NCI-H748 (cell line): ENCODE data around the gene WNK2.
"Not testable (repeated sequence)": the region's sequence is repeated elsewhere in the genome, so short reads cannot be mapped to it uniquely, and the experiment has no call there.

ENCODE experiments used
- DNase-seq: peaks from one replicate; lab custom pipeline; 2025; ENCODE audit not compliant: unreplicated experiment; lab: John Stamatoyannopoulos, UW

The WNK2 gene

GRCh38 chr9:93304574-93305496 is 120.9 kb downstream of the WNK2 start:
- DNase-seq = peak; percentile 42

DNA sequence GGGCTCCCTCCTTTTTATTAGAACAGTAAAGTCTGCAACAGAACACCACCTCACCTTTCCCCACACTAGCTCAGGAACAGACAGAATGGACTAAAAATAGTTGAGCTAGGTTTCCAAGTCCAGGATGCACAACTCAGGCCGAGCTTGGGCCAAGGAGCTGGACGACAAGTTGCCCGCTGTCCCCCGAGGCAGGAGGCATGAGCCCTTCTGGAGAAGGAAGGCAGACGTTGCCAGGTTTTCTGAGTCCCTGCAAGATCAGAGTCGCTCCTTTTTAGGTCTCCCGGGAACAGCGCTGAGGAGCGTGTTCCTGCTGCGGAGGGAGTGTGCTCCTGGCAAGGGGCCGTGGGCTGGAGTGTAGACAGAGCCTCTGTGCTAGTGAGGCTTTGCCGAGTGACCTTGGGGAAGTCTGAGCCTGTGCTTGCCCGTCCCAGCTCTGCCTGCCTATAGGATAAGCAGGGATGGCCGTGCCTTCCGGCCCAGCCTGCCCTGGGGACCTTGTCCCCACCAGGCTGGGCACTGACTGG is 121.6 kb downstream of the WNK2 start:
- DNase-seq = no peak

DNA sequence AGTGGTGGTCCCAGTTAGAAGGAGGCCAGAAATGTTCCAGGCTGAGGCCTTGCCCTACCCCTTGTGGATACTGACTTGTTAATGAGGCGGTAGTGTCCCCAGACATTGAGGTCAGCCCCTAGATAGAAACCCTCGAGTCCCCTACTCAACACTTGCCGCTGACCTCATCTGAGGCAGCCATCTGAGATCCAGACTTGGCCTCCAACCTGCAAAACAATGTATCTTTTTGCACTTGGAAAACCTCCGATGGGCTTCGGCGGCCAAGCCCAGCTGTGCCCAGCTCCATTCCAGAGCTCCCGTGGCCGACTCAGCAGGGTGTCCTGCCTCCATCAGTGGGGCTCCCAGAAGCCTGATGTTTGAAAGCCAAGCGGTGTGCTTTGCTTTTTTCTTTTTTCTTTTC is 122.1 kb downstream of the WNK2 start:
- no peak for DNase-seq

GRCh38 chr9:93306579-93307091 is 122.7 kb downstream of the WNK2 start:
- DNase-seq = no peak

- no peak for DNase-seq
Measured at GRCh38 chr9:93307468-93308157, 123.7 kb downstream of the WNK2 start.

DNA sequence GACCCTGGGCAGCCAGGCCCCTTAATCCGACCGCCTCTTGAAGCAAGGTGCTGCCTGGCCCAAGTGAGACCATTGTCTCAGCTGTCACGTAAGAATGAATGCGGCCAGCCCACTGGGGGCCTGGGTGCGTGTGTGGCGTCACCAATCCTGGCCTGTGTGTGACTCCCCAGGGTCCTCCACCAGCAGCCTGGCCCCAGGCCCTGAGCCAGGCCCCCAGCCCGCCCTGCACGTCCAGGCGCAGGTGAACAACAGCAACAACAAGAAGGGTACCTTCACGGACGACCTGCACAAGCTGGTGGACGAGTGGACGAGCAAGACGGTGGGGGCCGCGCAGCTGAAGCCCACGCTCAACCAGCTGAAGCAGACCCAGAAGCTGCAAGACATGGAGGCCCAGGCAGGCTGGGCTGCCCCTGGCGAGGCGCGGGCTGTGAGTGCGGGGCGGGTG is 124.2 kb downstream of the WNK2 start:
- no peak for DNase-seq

DNA sequence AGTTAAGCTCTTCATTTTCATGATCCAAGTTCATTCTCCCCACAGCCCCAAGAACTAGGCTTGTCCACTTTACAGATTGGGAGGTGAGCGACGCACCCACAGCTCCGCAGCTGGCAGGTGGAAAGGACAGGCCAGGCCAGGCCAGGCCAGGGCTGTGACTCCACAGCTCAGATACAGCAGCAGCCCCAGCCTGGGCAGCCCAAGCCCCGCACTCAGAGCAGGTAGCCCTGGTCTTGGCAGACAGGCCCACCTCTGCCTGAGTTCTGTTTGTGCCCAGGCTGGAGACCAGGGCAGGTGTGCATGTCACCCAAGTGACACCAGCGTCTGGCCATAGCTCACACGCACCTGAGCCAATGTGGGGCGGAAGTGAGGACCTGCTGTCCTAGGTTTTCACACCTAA is 124.7 kb downstream of the WNK2 start:
- DNase-seq = no peak

DNA sequence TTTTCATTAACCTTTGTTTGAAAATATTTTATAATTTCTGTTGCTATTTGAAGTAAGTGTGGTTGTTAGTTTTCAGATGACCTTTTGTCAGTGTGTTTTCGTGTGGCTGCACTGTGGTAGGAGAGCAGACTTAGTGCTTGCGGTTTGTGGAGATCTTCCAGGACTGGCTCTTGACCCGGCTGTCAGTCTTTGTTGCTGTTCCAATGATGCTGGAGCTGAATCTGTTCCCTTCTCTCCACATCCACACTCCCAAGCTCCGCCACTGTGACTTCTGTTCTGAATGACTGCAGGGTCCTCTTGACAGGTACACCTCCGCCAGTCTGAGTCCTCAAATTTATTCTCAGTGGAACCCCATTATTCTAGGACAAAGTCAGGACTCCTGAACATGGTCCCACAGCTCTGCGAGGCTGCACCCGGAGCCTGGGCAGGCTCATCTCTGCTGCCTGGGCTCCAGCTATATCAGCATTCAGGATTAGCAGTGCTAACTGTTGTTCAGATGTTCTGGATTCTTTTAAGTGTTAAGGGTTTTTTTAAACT is 126.0 kb downstream of the WNK2 start:
- no peak for DNase-seq

DNA sequence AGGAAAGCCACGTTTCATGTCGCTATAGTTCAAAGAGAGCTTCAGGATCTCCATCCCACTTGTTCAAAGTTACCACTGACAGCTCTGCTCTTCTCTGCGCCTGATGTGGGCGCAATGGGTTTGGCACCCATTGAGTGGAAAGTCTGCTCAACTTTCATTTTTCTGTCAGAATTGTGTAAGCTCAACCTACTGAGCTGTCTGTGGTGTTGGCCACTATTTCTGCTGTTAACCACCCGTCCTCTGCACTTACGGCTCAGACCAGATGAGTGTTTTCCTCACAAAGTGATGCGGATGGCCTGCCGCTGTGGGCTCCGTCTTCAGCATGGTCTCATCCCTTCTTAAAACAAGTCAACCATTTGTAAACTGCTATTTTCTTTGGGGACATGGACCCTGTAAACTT is 131.2 kb downstream of the WNK2 start:
- no peak for DNase-seq

DNA sequence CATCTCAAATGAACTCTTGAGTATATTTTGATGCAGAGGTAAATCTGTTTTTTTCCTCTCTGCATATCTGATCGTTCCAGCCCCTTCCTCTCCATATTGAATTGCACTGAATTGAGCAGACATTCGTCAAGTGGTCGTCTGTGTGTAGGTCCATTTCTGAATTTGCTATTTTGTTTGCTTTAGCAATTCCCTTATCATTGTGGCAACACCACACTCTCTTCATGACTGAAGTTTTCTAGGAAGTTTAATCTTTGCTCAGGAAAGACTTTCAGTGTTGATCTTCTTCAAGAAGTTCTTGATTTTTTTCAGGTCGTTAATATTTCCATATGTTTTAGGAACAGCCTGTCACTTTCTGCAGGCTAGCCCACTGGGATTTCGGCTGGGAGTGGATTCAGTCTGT is 132.0 kb downstream of the WNK2 start:
- DNase-seq = no peak

DNA sequence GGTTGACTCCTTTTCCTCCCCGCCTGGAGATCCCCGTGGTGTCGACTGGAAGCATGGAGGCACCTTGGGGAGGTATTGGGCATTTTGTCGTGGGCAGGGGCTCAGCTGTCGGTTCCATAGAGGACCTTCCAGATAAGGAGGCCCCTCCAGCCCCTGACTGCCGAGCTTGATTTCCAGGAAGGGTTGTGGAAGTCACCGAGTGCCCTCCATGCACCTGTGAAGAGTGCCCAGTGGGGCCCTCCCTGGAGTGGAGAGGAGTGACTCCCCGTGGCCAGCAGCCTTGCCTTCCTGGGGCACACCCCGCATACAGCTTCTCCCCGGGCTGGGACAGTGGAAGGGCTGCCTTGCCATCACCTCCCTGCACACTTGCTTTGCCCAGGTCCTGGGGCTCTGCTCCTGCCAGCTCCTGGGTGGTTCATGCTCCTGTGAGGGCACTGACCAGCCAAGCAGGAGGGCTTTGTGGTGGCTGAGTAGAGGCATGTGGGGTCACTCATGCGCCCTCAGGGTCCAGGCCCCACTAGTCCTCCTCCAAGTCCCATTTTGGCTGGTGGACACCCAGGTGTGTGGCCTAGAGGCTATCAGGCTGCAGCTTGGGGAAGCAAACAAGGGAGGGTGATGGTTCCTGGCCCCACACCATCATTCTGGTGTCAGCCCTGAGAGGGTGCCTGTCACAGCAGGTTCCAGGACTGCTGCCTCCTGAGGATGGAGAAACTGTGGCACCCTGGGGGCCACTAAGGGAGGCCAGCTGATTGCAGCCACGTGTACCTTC is 133.0 kb downstream of the WNK2 start:
- DNase-seq = no peak

DNA sequence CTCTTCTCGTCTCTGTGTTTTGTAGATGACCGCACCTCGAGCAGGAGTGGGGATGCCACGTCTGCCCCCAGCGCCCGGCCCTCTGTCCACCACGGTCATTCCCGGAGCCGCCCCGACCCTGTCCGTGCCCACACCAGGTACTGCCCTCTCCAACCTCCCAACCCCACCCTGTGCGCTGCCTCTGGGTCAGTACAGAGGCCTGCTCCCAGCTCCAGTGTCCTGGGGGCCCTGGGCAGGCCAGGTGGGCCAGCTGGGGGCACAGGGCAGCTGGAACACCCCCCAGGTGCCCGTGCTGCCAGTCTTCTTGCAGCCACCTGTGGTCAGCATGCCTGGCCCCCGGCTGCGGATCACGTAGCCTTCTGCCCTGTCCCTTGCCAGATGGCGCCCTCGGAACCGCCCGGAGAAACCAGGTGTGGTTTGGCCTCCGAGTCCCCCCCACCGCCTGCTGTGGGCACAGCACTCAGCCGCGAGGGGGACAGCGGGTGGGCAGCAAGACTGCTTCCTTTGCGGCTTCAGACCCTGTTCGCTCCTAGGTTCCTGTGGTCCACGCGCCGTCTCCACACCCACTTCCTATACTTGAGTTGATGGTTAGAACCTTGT is 133.7 kb downstream of the WNK2 start:
- no peak for DNase-seq

DNA sequence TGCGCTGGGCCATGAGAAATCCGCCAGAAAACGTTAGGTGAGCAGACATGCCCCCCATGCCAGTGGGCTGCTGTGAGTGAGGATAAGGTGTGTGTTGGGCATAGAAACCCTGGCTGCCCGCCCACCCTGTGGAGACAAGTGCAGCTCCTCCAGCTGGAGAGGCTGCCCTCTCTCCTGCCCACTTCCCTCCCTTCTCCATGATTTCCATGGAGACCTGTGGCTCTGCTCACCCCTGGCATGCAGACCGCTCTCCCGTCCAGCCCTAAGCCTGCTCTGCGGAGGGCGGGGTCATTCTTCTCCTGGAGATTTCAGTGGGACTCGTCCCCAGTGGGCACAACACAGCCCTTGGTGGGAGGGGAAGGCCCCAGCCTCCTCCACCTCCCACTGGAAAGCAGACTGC is 134.5 kb downstream of the WNK2 start:
- no peak for DNase-seq

- DNase-seq = no peak
Measured at GRCh38 chr9:93319301-93319991, 135.5 kb downstream of the WNK2 start.

DNA sequence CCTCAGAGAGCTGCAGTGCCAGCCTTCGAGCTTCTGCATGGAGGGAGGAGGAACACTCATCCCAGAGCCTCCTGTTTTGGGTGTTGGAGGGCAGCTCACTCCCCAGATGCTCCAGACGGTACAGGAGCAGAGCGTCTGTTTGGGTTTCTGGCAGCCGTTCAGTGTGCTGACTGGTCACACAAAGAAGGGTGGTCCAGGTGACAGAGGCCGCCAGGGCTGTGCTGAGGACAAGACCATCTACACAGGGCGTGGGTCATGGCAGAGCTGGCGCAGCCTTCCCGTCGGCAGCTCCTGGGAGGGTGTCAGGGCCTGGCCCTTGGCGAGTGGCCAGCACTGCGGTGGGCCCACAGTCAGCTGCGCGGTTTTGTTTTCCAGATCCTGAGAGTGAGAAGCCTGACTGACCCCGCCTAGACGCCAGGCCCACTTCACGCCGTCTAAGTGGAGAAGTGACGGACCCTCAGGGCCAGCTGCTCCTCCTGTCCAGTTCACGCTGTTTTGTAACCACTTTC is 136.1 kb downstream of the WNK2 start:
- peak; percentile 87 for DNase-seq

- no peak for DNase-seq
Measured at GRCh38 chr9:93320591-93321219, 136.8 kb downstream of the WNK2 start.

DNA sequence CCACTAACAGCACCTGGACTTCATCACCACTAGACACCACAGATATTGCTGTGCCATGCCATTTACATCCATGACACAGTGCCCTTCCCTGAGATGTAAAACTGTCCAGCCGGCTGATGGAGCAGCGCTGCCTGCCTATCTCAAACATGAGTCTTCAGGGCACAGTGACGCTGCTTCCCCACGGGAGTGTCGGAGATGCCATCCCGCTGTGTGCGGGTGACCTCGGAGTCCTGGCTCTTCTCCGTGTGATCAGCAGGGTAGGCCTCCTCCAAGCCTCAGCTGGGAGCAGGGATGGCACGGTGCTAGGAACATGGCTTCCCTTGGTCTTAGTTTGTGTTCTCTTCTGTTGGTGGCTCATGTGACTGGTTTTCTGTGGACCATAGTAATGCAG is 137.3 kb downstream of the WNK2 start:
- DNase-seq = no peak

- DNase-seq = not testable (repeated sequence)
Measured at GRCh38 chr9:93323446-93323954, 139.6 kb downstream of the WNK2 start.
